Transverse colon (tissue), 4 donors: Measurements from ENCODE around the gene CDCA7.
A peak's percentile ranks its signal among the peaks of the same experiment; 100 is the strongest.

Experiments
- CTCF ChIP-seq, 5 experiments: fragments of 200-600 bp in 3 of 5; fragments of 450-650 bp in 2 of 5; sonication (generic) in 3 of 5; IDR thresholded peaks; 1 replicate in 2 of 5; 2 replicates in 3 of 5; pipeline ENCODE4 v1.5.1; 2016 to 2017; ENCODE audit warnings: antibody characterized with exemption in 5 of 5, inconsistent platforms in 3 of 5, mild to moderate bottlenecking in 2 of 5, moderate library complexity in 1 of 5
- POLR2AphosphoS5 ChIP-seq, 3 donors: sonication (generic); formaldehyde crosslinking; IDR thresholded peaks; one replicate each; pipeline ENCODE4 v1.6.1; 2016; ENCODE audit warnings: antibody characterized with exemption in 3 of 3

DNA sequence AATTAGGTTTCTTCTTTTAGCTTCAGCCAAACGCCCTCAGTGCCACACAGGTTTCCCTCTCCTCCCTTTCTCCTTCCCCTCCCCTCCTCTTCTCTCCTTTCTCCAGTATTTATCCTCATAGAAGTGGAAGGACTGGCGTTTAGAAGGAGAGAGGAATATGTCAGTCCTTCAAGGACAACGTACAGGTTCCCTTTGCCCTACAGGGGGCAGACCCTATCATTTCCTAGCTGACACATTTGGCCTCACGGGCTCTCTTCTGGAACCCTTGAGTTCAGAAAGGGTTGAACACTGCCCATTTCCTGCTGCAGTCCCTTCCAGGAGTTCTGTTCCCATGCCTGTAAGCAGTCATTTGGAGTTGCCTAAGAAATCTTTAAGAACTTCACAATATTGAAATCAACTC is 46.1 kb downstream of the CDCA7 start:
- TF ChIP-seq POLR2AphosphoS5 (IDR thresholded peaks at IDR 0.05) (no peak), CTCF (IDR thresholded peaks at IDR 0.05) (peak in 4 of 5 experiments; percentile 7 to 14 (median 10))
